Activated T-helper 2 cell treated with anti-CD3 and anti-CD28 coated beads, Interferon-gamma antibody, Interleukin-2, Interleukin-4, amounts not matched to agents 10 μg/mL and 5 μg/mL and 100 μg/mL, durations not matched to agents 14 hours and 24 hours and 36 hours (primary cell): ENCODE results near the gene STXBP5. TPM values are rescaled to one million over a fixed set of nuclear protein-coding genes. Genes with fewer than 3 reads are reported as not detected.

Source experiments
- DNase-seq: peaks from one replicate; pipeline ENCODE4 v3.0.0; 2021; ENCODE audit warnings: low spot score
- H3K27ac Mint-ChIP-seq: one replicate; pipeline ENCODE4 v1.8.0; 2021; ENCODE audit warnings: mixed read lengths
- H3K27me3 Mint-ChIP-seq: one replicate; pipeline ENCODE4 v1.8.0; 2021; ENCODE audit warnings: low read depth, mixed read lengths
- H3K36me3 Mint-ChIP-seq: one replicate; pipeline ENCODE4 v1.8.0; 2021; ENCODE audit warnings: low read depth, mixed read lengths
- H3K4me1 Mint-ChIP-seq: one replicate; pipeline ENCODE4 v1.8.0; 2021; ENCODE audit warnings: low read depth, mixed read lengths
- H3K4me3 Mint-ChIP-seq: one replicate; pipeline ENCODE4 v1.8.0; 2021; ENCODE audit warnings: low read depth, mild to moderate bottlenecking, moderate library complexity, mixed read lengths
- H3K9me3 Mint-ChIP-seq: one replicate; pipeline ENCODE4 v1.8.0; 2021; ENCODE audit warnings: mixed read lengths
- intact Hi-C: fragments of 100-400 bp; cut with micrococcal nuclease; formaldehyde crosslinking; loops from one replicate; pipeline ENCODE4 v1.15.1; 2023
- total RNA-seq: library from RNA; stranded (reverse); gene quantifications from 2 replicates; pipeline ENCODE4 v1.2.3, GENCODE V29; 2022

The STXBP5 gene
- total RNA-seq, 1 donor from 2014 or later, result 21.2 TPM

GRCh38 chr6:147218797-147219196 is 14.6 kb downstream of the STXBP5 start:
- Mint-ChIP-seq H3K27me3 (no peaks in the 10 kb centered on the region), H3K4me3 (no peak overlapping the region), H3K27ac (no peak overlapping the region), H3K9me3 (no peaks in the 10 kb centered on the region), H3K36me3 (peaks cover 45% of the 10 kb centered on the region), H3K4me1 (peaks cover 10% of the 10 kb centered on the region)
- intact Hi-C loops, result no loop called here
- no peak for DNase-seq

- H3K4me1 Mint-ChIP-seq, result peaks cover 10% of the 10 kb centered on the region
- H3K27ac Mint-ChIP-seq, result no peak overlapping the region
- intact Hi-C loops, result no loop called here
- H3K27me3 Mint-ChIP-seq, result no peaks in the 10 kb centered on the region
- H3K4me3 Mint-ChIP-seq, result no peak overlapping the region
- no peaks in the 10 kb centered on the region for H3K9me3 Mint-ChIP-seq
- peaks cover 46% of the 10 kb centered on the region for H3K36me3 Mint-ChIP-seq
- DNase-seq, result no peak
Observed at GRCh38 chr6:147219463-147219862, 15.2 kb downstream of the STXBP5 start.

- intact Hi-C loops, result no loop called here
- Mint-ChIP-seq H3K27ac (no peak overlapping the region), H3K36me3 (peaks cover 49% of the 10 kb centered on the region), H3K27me3 (no peaks in the 10 kb centered on the region), H3K4me3 (no peak overlapping the region), H3K9me3 (no peaks in the 10 kb centered on the region), H3K4me1 (peaks cover 10% of the 10 kb centered on the region)
- no peak for DNase-seq
Observed at GRCh38 chr6:147220345-147220744, 16.1 kb downstream of the STXBP5 start.

- no peaks in the 10 kb centered on the region for H3K27me3 Mint-ChIP-seq
- peaks cover 54% of the 10 kb centered on the region for H3K36me3 Mint-ChIP-seq
- H3K27ac Mint-ChIP-seq, result no peak overlapping the region
- no peak overlapping the region for H3K4me3 Mint-ChIP-seq
- peaks cover 10% of the 10 kb centered on the region for H3K4me1 Mint-ChIP-seq
- DNase-seq, result no peak
- intact Hi-C loops, result no loop called here
- no peaks in the 10 kb centered on the region for H3K9me3 Mint-ChIP-seq
Observed at GRCh38 chr6:147221739-147222138, 17.5 kb downstream of the STXBP5 start.

GRCh38 chr6:147222160-147222838 is 18.1 kb downstream of the STXBP5 start:
- Mint-ChIP-seq H3K27ac (no peak overlapping the region), H3K4me3 (no peak overlapping the region), H3K27me3 (no peaks in the 10 kb centered on the region), H3K36me3 (peaks cover 54% of the 10 kb centered on the region), H3K9me3 (no peaks in the 10 kb centered on the region), H3K4me1 (peaks cover 12% of the 10 kb centered on the region)
- no peak for DNase-seq
- intact Hi-C loops, result no loop called here

GRCh38 chr6:147223736-147224135 is 19.5 kb downstream of the STXBP5 start:
- Mint-ChIP-seq H3K4me1 (peaks cover 19% of the 10 kb centered on the region), H3K27ac (no peak overlapping the region), H3K9me3 (no peaks in the 10 kb centered on the region), H3K27me3 (no peaks in the 10 kb centered on the region), H3K4me3 (no peak overlapping the region), H3K36me3 (peaks cover 51% of the 10 kb centered on the region)
- DNase-seq, result no peak
- intact Hi-C loops, result no loop called here

GRCh38 chr6:147226163-147226724 is 22.0 kb downstream of the STXBP5 start:
- DNase-seq, result no peak
- no peaks in the 10 kb centered on the region for H3K27me3 Mint-ChIP-seq
- H3K4me1 Mint-ChIP-seq, result peaks cover 13% of the 10 kb centered on the region
- no peak overlapping the region for H3K27ac Mint-ChIP-seq
- H3K36me3 Mint-ChIP-seq, result peaks cover 36% of the 10 kb centered on the region
- no peak overlapping the region for H3K4me3 Mint-ChIP-seq
- H3K9me3 Mint-ChIP-seq, result no peaks in the 10 kb centered on the region
- intact Hi-C loops, result no loop called here

GRCh38 chr6:147226877-147227276 is 22.7 kb downstream of the STXBP5 start:
- H3K9me3 Mint-ChIP-seq, result no peaks in the 10 kb centered on the region
- no peaks in the 10 kb centered on the region for H3K27me3 Mint-ChIP-seq
- H3K27ac Mint-ChIP-seq, result no peak overlapping the region
- H3K4me3 Mint-ChIP-seq, result no peak overlapping the region
- no peak for DNase-seq
- H3K4me1 Mint-ChIP-seq, result peaks cover 12% of the 10 kb centered on the region
- H3K36me3 Mint-ChIP-seq, result peaks cover 31% of the 10 kb centered on the region
- intact Hi-C loops, result no loop called here

GRCh38 chr6:147227770-147228320 is 23.6 kb downstream of the STXBP5 start:
- Mint-ChIP-seq H3K27ac (no peak overlapping the region), H3K36me3 (peaks cover 22% of the 10 kb centered on the region), H3K27me3 (no peaks in the 10 kb centered on the region), H3K4me1 (peaks cover 8% of the 10 kb centered on the region), H3K4me3 (no peak overlapping the region), H3K9me3 (no peaks in the 10 kb centered on the region)
- DNase-seq, result no peak
- intact Hi-C loops, result no loop called here

- DNase-seq, result no peak
- Mint-ChIP-seq H3K27me3 (no peaks in the 10 kb centered on the region), H3K4me1 (peaks cover 10% of the 10 kb centered on the region), H3K36me3 (peaks cover 11% of the 10 kb centered on the region), H3K4me3 (no peak overlapping the region), H3K9me3 (no peaks in the 10 kb centered on the region), H3K27ac (no peak overlapping the region)
- intact Hi-C loops, result no loop called here
Observed at GRCh38 chr6:147231589-147231988, 27.4 kb downstream of the STXBP5 start.

- peaks cover 30% of the 10 kb centered on the region for H3K36me3 Mint-ChIP-seq
- no peak overlapping the region for H3K27ac Mint-ChIP-seq
- H3K27me3 Mint-ChIP-seq, result no peaks in the 10 kb centered on the region
- peaks cover 1% of the 10 kb centered on the region for H3K4me1 Mint-ChIP-seq
- no peaks in the 10 kb centered on the region for H3K9me3 Mint-ChIP-seq
- DNase-seq, result no peak
- no peak overlapping the region for H3K4me3 Mint-ChIP-seq
- intact Hi-C loops, result no loop called here
Observed at GRCh38 chr6:147234685-147235084, 30.5 kb downstream of the STXBP5 start.

- intact Hi-C loops, result no loop called here
- Mint-ChIP-seq H3K4me3 (no peak overlapping the region), H3K36me3 (peaks cover 42% of the 10 kb centered on the region), H3K4me1 (peaks cover 1% of the 10 kb centered on the region), H3K9me3 (no peaks in the 10 kb centered on the region), H3K27me3 (no peaks in the 10 kb centered on the region), H3K27ac (no peak overlapping the region)
- DNase-seq, result no peak
Observed at GRCh38 chr6:147238164-147238563, 33.9 kb downstream of the STXBP5 start.

- Mint-ChIP-seq H3K4me1 (peaks cover 1% of the 10 kb centered on the region), H3K9me3 (no peaks in the 10 kb centered on the region), H3K4me3 (no peak overlapping the region), H3K27me3 (no peaks in the 10 kb centered on the region), H3K27ac (no peak overlapping the region), H3K36me3 (peaks cover 43% of the 10 kb centered on the region)
- no peak for DNase-seq
- intact Hi-C loops, result no loop called here
Observed at GRCh38 chr6:147238906-147239305, 34.7 kb downstream of the STXBP5 start.
